Heart right ventricle (tissue), 16 donors: Measurements from ENCODE around the gene DERA. TPM values are rescaled to one million over a fixed set of nuclear protein-coding genes. Genes with fewer than 3 reads are reported as not detected.

Experiments used
- ATAC-seq, 8 donors: fragments of 200-7000 bp; cut with Tn5 transposase; one replicate each; pipeline ENCODE4 v1.9.1; 2020; ENCODE audit warnings: mild to moderate bottlenecking in 8 of 8, moderate library complexity in 8 of 8, moderate number of reproducible peaks in 1 of 8
- DNase-seq, 2 donors: peaks; one replicate each; pipeline ENCODE4 v3.0.0-alpha.2; 2020
- H3K27ac ChIP-seq, 10 donors: fragments of 200-600 bp; sonication (generic) in 2 of 10; one replicate each; pipeline versions ENCODE4 v1.5.0 to v1.8.0; 2020 to 2022; ENCODE audit warnings: mild to moderate bottlenecking in 3 of 10
- H3K27me3 ChIP-seq, 7 donors: fragments of 200-600 bp; one replicate each; pipeline ENCODE4 v1.8.0; 2021 to 2022; ENCODE audit warnings: mild to moderate bottlenecking in 2 of 7
- H3K36me3 ChIP-seq, 9 donors: fragments of 200-600 bp; sonication (generic) in 1 of 9; one replicate each; pipeline versions ENCODE4 v1.5.0 to v1.8.0; 2020 to 2022; ENCODE audit warnings: mild to moderate bottlenecking in 2 of 9
- H3K4me1 ChIP-seq, 9 donors: fragments of 200-600 bp; sonication (generic) in 1 of 9; one replicate each; pipeline versions ENCODE4 v1.5.0 to v1.8.0; 2020 to 2022; ENCODE audit warnings: mild to moderate bottlenecking in 4 of 9
- H3K4me3 ChIP-seq, 10 donors: fragments of 200-600 bp; sonication (generic) in 2 of 10; one replicate each; pipeline versions ENCODE4 v1.5.0 to v1.8.0; 2020 to 2022; ENCODE audit warnings: mild to moderate bottlenecking in 7 of 10, moderate library complexity in 2 of 10
- H3K9me3 ChIP-seq, 11 donors: fragments of 200-600 bp in 10 of 11; sonication (generic) in 2 of 11; one replicate each; pipeline versions ENCODE4 v1.5.0 to v1.8.0; 2013 to 2022; ENCODE audit warnings: mild to moderate bottlenecking in 2 of 11, control low read depth in 1 of 11, moderate library complexity in 1 of 11
- WGBS, 2 donors: extraction: QIAGEN DNeasy Blood & Tissue Kit; methylation state at CpG; one replicate each; pipeline ENCODE4 v1.1.7; 2013; ENCODE audit warnings: inconsistent platforms in 1 of 2; 5-methylcytosine and 5-hydroxymethylcytosine counted together
- intact Hi-C, 10 donors: fragments of 100-400 bp; cut with DNase I; formaldehyde crosslinking; loops; one replicate each; pipeline versions ENCODE4 v1.11.1 to v1.14.2; 2022
- polyA plus RNA-seq, 2 donors: library from polyadenylated mRNA; stranded (reverse); fragments of 200-250 nt; gene quantifications; one replicate each; pipeline ENCODE4 v1.2.3, GENCODE V29; 2013
- total RNA-seq, 10 donors: library from RNA; stranded (reverse); fragmentation: NEBNext Ultra II Directional in 3 of 10; extraction: Animal tissue kit (Norgen Biotek cat#: 25700) in 3 of 10; gene quantifications; one replicate each; pipeline versions ENCODE4 v1.2.1 to v1.2.4, GENCODE V29; 2021 to 2023
- TF ChIP-seq, protein P1 (sequence below), 9 donors: fragments of 200-600 bp; sonication (generic) in 2 of 9; IDR thresholded peaks; one replicate each; pipeline versions ENCODE4 v1.5.0 to v1.8.0; 2021 to 2022; ENCODE audit warnings: antibody characterized with exemption in 9 of 9, mild to moderate bottlenecking in 5 of 9, moderate library complexity in 1 of 9
- donor health status: Arrhythmogenic right ventricular cardiomyopathy.
- donor health status: ischemic (EF 13 %, LVEDD 7.1; RV severe dilation, severe dysfunction).
- donor health status: healthy with polysubstance abuse.
- donor health status: DM: no; HTN: yes; CAD: no.
- donor health status: DM: no; HTN: no; CAD: no.
- donor health status: ischemic (EF 25% LVEDD 6.9; RV normal size, moderate dysfunction).
- donor health status: ischemic (EF 25% LVEDD 5.7; RV mildly dilated, moderate dysfunction).
- donor health status: healthy.
- donor health status: DM: yes; HTN: yes; CAD: no.
- donor health status: Ischemic cardiomyopathy.
- donor health status: ischemic (EF 35%, LVEDD 5.7; RV mildly dilated, moderate dysfunction).
- donor health status: nonischemic (EF 11% LVEDD 7.7; RV severe dilation, severe dysfunction).
- donor health status: DM: yes; HTN: yes; CAD: no.
- donor health status: PGD.
- donor health status: ischemic (EF 29% LVEDD 5.4; RV normal size, mild dysfunction).
- donor health status: nonischemic (EF 23%, LVEDD 6.1; RV moderate dilation, normal function).

Gene DERA
- total and polyA plus RNA-seq, 12 donors, result 14.6 to 23.8 (median 19.2) TPM

GRCh38 chr12:15893260-15893659, 17.9 kb upstream of the DERA start:
- TF ChIP-seq, protein P1, sequence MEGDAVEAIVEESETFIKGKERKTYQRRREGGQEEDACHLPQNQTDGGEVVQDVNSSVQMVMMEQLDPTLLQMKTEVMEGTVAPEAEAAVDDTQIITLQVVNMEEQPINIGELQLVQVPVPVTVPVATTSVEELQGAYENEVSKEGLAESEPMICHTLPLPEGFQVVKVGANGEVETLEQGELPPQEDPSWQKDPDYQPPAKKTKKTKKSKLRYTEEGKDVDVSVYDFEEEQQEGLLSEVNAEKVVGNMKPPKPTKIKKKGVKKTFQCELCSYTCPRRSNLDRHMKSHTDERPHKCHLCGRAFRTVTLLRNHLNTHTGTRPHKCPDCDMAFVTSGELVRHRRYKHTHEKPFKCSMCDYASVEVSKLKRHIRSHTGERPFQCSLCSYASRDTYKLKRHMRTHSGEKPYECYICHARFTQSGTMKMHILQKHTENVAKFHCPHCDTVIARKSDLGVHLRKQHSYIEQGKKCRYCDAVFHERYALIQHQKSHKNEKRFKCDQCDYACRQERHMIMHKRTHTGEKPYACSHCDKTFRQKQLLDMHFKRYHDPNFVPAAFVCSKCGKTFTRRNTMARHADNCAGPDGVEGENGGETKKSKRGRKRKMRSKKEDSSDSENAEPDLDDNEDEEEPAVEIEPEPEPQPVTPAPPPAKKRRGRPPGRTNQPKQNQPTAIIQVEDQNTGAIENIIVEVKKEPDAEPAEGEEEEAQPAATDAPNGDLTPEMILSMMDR (IDR thresholded peaks at IDR 0.05), result no peak
- ATAC-seq, result no peak
- DNase-seq, result no peak
- Histone ChIP-seq H3K4me1 (peaks cover 0 to 10% (median 3%) of the 10 kb centered on the region in 9 donors), H3K4me3 (no peak overlapping the region), H3K27ac (no peak overlapping the region), H3K36me3 (peaks cover 0 to 91% (median 24%) of the 10 kb centered on the region in 9 donors), H3K27me3 (no peaks in the 10 kb centered on the region), H3K9me3 (no peaks in the 10 kb centered on the region)
- intact Hi-C loops, result no loop called here
- WGBS, 2 donors, result 81 to 92% methylated on average over 3 of the region's 3 CpGs

DNA sequence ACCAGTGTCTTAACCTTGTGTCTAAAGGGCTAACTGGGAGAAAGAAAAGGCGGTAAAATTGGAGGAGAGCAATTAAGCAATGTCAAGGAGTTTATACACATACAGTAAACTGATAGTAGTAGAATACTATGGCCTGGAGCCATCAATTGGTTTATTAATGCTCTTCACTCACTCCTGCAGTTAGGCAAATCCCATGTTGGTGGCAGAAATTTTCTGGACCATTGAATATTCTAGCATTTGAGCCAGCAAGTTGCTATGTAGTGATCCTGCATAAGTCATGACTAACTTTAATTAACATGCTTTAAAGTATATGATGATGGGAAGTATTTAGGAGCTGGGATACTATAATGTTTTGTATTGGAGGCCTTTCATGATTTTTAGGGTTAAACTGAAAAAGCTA, 14.3 kb upstream of the DERA start:
- no peak for DNase-seq
- no peak overlapping the region for H3K4me3 ChIP-seq
- peaks cover 0 to 100% (median 26%) of the 10 kb centered on the region in 9 donors for H3K36me3 ChIP-seq
- intact Hi-C loops, result no loop called here
- no peak overlapping the region for H3K27ac ChIP-seq
- ATAC-seq, result no peak
- no peaks in the 10 kb centered on the region for H3K9me3 ChIP-seq
- TF ChIP-seq, protein P1 (IDR thresholded peaks at IDR 0.05), result no peak
- no peaks in the 10 kb centered on the region for H3K27me3 ChIP-seq
- WGBS, 2 donors, result 91 to 93% methylated on average over 1 of the region's 1 CpG
- H3K4me1 ChIP-seq, result peaks cover 0 to 17% (median 0%) of the 10 kb centered on the region in 9 donors

DNA sequence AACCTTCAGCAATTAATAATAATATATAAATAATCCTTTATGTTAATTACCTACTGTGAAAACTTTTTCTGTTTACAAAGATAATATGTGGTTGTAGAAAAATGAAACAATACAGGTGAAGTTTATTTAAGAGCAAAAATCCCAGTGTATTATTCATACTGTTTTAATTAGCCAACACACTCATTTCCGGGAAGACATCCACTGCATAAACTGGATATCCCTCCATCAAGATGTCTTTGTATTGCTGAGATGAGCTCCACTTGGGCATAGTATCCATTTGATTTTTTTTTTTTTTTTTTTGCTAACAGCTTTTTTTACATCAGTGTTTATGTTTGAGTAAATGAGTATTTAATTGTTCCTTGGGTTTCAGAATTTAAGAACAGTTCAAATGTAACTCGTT, 13.7 kb upstream of the DERA start:
- H3K4me3 ChIP-seq, result no peak overlapping the region
- TF ChIP-seq, protein P1 (IDR thresholded peaks at IDR 0.05), result no peak
- ATAC-seq (no peak), DNase-seq (no peak)
- no peaks in the 10 kb centered on the region for H3K9me3 ChIP-seq
- intact Hi-C loops, result no loop called here
- H3K36me3 ChIP-seq, result peaks cover 0 to 100% (median 30%) of the 10 kb centered on the region in 9 donors
- peaks cover 0 to 17% (median 0%) of the 10 kb centered on the region in 9 donors for H3K4me1 ChIP-seq
- 82 to 85% methylated on average over 2 of the region's 2 CpGs for WGBS, 2 donors
- no peaks in the 10 kb centered on the region for H3K27me3 ChIP-seq
- H3K27ac ChIP-seq, result no peak overlapping the region

DNA sequence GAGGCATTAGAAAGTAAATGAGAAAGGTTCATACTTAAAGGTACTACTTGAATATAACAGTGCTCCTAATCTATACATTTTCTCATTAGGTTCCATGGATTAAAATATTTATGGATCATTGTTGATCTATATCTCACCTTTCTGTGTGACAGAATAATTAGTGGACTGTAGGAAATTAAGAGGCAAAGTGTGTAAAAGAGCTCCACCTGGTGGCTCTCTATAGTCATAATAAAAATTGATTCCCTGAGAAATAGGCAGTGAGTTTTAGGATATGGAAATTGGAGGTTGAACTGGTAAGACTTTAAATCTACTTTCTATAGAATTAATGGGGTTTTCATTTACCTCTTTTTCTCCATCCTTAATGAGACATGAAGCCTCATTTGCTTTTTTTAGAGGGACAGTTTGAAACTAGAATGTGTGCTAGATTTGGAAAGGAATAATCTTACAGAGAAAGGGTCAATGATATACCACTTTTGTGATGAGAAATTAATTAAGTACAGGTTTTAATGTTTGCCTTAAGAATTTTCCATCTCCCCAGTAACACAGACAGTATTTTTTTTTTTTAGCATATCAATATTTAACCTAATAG, 11.8 kb upstream of the DERA start:
- peaks cover 0 to 100% (median 44%) of the 10 kb centered on the region in 9 donors for H3K36me3 ChIP-seq
- H3K9me3 ChIP-seq, result no peaks in the 10 kb centered on the region
- ATAC-seq (no peak), DNase-seq (no peak)
- H3K4me3 ChIP-seq, result no peak overlapping the region
- no peaks in the 10 kb centered on the region for H3K27me3 ChIP-seq
- intact Hi-C loops, result no loop called here
- TF ChIP-seq, protein P1 (IDR thresholded peaks at IDR 0.05), result peak; percentile 44 to 79 (median 70)
- H3K4me1 ChIP-seq, result peaks cover 0 to 17% (median 0%) of the 10 kb centered on the region in 9 donors
- H3K27ac ChIP-seq, result no peak overlapping the region
